ENCODE data around the gene TBATA. TPM values are rescaled to one million over a fixed set of nuclear protein-coding genes. Genes with fewer than 3 reads are reported as not detected.
"Not testable (repeated sequence)": the region's sequence is repeated elsewhere in the genome, so short reads cannot be mapped to it uniquely, and the experiment has no call there.

Gene TBATA
- polyA plus RNA-seq, 1 of the 3 experiments (the other 2 are of a cell fraction), result not detected

DNA sequence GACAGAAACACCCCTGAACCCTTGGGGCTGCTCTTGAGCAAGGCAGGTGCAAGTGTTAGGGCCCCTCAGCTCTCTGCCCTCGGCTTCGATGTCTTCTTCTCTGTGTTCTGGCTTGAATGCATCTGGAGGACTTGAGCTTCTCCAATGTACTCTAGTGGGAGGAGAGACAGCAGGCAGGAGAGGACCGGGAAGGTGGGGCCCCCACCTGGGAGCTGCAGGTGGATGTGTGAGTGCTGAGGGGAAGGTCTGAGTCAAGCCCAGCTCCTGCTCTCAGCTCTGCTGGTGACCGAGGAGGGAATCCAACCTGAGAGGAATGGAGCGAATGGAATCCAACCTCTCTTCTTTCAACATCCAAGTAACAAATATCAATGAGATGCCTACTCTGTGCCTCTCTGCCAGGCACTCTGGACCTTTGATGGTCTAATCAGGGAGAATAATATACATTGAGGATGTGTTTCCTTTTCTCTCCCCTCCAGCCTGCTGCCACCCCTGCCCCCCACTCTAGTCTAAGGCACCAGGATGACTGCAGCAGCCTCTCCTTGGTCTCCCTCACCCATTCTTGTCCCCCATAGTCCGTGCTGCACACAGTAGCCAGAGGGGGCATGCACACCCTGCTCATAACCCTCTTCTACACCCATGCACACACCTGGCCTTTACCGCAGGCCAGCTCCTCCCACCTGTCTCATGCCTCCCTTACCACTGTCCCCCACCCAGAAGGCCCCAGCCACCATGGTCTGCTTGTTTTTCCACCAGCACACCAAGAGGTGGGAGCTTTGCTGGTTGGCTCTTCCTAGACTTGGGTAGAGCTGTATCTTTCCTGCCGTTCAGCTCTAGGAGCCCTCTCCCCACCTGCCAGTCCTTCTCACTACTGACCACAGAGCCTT lies 13.6 kb downstream of the TBATA start:
- H3F3A ChIP-seq (replicated peaks; ENCODE audit: insufficient read depth), result no peaks in the 10 kb centered on the region
- H3K27me3 ChIP-seq (ENCODE audit: insufficient read depth), result no peaks in the 10 kb centered on the region; the same call in 1 of the 2 replicates
- no peaks in the 10 kb centered on the region for H4K20me1 ChIP-seq (ENCODE audit: insufficient read depth)
- no peaks in the 10 kb centered on the region for H3K9me3 ChIP-seq
- no peaks in the 10 kb centered on the region for H3K9me2 ChIP-seq
- H3K4me2 ChIP-seq, result no peak overlapping the region
- H3K27ac ChIP-seq (ENCODE audit: low read depth in 2 of 2, low read length in 1 of 2), result no peak overlapping the region
- no peak overlapping the region for H2AFZ ChIP-seq (ENCODE audit: low read depth)
- no peak for TF ChIP-seq TAF1 (IDR thresholded peaks at IDR 0.05; ENCODE audit: borderline replicate concordance, low read depth, low read length)
- no peak for TF ChIP-seq ELF1 (IDR thresholded peaks at IDR 0.05)
- TF ChIP-seq, protein P1, sequence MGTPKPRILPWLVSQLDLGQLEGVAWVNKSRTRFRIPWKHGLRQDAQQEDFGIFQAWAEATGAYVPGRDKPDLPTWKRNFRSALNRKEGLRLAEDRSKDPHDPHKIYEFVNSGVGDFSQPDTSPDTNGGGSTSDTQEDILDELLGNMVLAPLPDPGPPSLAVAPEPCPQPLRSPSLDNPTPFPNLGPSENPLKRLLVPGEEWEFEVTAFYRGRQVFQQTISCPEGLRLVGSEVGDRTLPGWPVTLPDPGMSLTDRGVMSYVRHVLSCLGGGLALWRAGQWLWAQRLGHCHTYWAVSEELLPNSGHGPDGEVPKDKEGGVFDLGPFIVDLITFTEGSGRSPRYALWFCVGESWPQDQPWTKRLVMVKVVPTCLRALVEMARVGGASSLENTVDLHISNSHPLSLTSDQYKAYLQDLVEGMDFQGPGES (IDR thresholded peaks at IDR 0.05; ENCODE audit: low read depth, low read length), result no peak
- TF ChIP-seq FOXM1 (IDR thresholded peaks at IDR 0.05; ENCODE audit: low read depth), result no peak
- TF ChIP-seq, protein P2, sequence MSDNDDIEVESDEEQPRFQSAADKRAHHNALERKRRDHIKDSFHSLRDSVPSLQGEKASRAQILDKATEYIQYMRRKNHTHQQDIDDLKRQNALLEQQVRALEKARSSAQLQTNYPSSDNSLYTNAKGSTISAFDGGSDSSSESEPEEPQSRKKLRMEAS (IDR thresholded peaks at IDR 0.05; ENCODE audit: low read depth), result no peak
- TF ChIP-seq JUND (IDR thresholded peaks at IDR 0.05), result no peak
- no peak for TF ChIP-seq GABPA (IDR thresholded peaks at IDR 0.05; ENCODE audit: low read depth)
- TF ChIP-seq YY1 (IDR thresholded peaks at IDR 0.05; ENCODE audit: low read depth), result no peak
- no peak for TF ChIP-seq TCF12 (IDR thresholded peaks at IDR 0.05)
- TF ChIP-seq MXI1 (IDR thresholded peaks at IDR 0.05; ENCODE audit: low read depth, low read length), result no peak
- TF ChIP-seq FOXJ3 (CRISPR knock-in tag; IDR thresholded peaks at IDR 0.05), result no peak
- TF ChIP-seq RAD21 (IDR thresholded peaks at IDR 0.05; ENCODE audit: low read length), result no peak
- TF ChIP-seq, protein P3, sequence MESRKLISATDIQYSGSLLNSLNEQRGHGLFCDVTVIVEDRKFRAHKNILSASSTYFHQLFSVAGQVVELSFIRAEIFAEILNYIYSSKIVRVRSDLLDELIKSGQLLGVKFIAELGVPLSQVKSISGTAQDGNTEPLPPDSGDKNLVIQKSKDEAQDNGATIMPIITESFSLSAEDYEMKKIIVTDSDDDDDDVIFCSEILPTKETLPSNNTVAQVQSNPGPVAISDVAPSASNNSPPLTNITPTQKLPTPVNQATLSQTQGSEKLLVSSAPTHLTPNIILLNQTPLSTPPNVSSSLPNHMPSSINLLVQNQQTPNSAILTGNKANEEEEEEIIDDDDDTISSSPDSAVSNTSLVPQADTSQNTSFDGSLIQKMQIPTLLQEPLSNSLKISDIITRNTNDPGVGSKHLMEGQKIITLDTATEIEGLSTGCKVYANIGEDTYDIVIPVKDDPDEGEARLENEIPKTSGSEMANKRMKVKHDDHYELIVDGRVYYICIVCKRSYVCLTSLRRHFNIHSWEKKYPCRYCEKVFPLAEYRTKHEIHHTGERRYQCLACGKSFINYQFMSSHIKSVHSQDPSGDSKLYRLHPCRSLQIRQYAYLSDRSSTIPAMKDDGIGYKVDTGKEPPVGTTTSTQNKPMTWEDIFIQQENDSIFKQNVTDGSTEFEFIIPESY (IDR thresholded peaks at IDR 0.05; ENCODE audit: borderline replicate concordance, low read depth), result no peak
- TF ChIP-seq EZH2phosphoT487 (IDR thresholded peaks at IDR 0.05; ENCODE audit: borderline replicate concordance, low read depth), result no peak
- no peak for TF ChIP-seq RCOR1 (IDR thresholded peaks at IDR 0.05; ENCODE audit: low read length)
- TF ChIP-seq TEAD4 (IDR thresholded peaks at IDR 0.05; ENCODE audit: borderline replicate concordance, insufficient read depth), result no peak
- TF ChIP-seq RFX5 (IDR thresholded peaks at IDR 0.05; ENCODE audit: low read length), result no peak
- no peak for TF ChIP-seq FOSL2 (IDR thresholded peaks at IDR 0.05; ENCODE audit: borderline replicate concordance, low read depth)
- no peak for TF ChIP-seq CHD2 (IDR thresholded peaks at IDR 0.05; ENCODE audit: low read length, partially characterized antibody)
- no peak for TF ChIP-seq EP300 (IDR thresholded peaks at IDR 0.05; ENCODE audit: borderline replicate concordance in 1 of 2, low read depth in 1 of 2, low read length in 1 of 2)
- POLR2A ChIA-PET, result no interaction called here
- no peaks in the 10 kb centered on the region for H3K79me2 ChIP-seq (ENCODE audit: insufficient read depth)
- peak; percentile 7 for DNase-seq
- H3K9ac ChIP-seq, result no peak overlapping the region
- WGBS (ENCODE audit: low lambda C conversion rate), result 60% methylated on average over 8 of the region's 8 CpGs
- no peaks in the 10 kb centered on the region for H3K36me3 ChIP-seq (replicated peaks in 1 of 2; ENCODE audit: control insufficient read depth in 1 of 2, insufficient read depth in 2 of 2, low read length in 1 of 2)
- no peaks in the 10 kb centered on the region; a peak in 1 of 4 replicates for H3K4me1 ChIP-seq (ENCODE audit: control insufficient read depth in 1 of 2, insufficient read depth in 2 of 2, low read depth in 1 of 2, low read length in 1 of 2)
- CTCF ChIA-PET, result interaction anchor here (0.8 to 1.7 kb wide), 2 partner anchors 12 to 310 kb away, joined by 4 to 9 read pairs; no protein-coding TSS in a partner anchor
- no peak overlapping the region for H3K4me3 ChIP-seq (ENCODE audit: low read depth in 2 of 2, low read length in 1 of 2)

DNA sequence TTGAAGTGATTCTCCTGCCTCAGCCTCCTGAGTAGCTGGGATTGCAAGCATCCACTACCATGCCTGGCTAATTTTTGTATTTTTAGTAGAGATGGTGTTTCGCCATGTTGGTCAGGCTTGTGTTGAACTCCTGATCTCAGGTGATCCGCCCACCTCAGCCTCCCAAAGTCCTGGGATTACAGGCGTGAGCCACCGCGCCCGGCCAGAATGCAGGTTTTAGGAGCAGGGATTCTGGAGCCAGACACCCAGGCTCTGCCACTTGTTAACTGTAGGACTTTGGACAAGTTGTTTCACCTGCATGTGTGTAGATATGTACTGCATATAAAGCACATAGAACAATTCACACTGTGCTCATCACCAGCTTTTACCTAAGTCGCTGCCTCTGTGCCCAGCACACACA lies 14.7 kb downstream of the TBATA start:
- H3K9me3 ChIP-seq; H3F3A ChIP-seq (replicated peaks; ENCODE audit: insufficient read depth); H2AFZ ChIP-seq (ENCODE audit: low read depth); H3K36me3 ChIP-seq (replicated peaks in 1 of 2; ENCODE audit: control insufficient read depth in 1 of 2, insufficient read depth in 2 of 2, low read length in 1 of 2); H3K9ac ChIP-seq; H4K20me1 ChIP-seq (ENCODE audit: insufficient read depth); H3K9me2 ChIP-seq; H3K27me3 ChIP-seq (ENCODE audit: insufficient read depth); H3K4me3 ChIP-seq (ENCODE audit: low read depth in 2 of 2, low read length in 1 of 2); DNase-seq; H3K27ac ChIP-seq (ENCODE audit: low read depth in 2 of 2, low read length in 1 of 2); H3K79me2 ChIP-seq (ENCODE audit: insufficient read depth); H3K4me1 ChIP-seq (ENCODE audit: control insufficient read depth in 1 of 2, insufficient read depth in 2 of 2, low read depth in 1 of 2, low read length in 1 of 2); H3K4me2 ChIP-seq; POLR2A ChIA-PET: not testable (repeated sequence)
- CTCF ChIA-PET, result interaction anchor here (0.8 to 1.7 kb wide), 2 partner anchors 11 to 309 kb away, joined by 4 to 9 read pairs; no protein-coding TSS in a partner anchor
- WGBS (ENCODE audit: low lambda C conversion rate), result 71% methylated on average over 7 of the region's 7 CpGs
